SK-N-SH (cell line): ENCODE results near the gene CYP26B1. TPM values are rescaled to one million over a fixed set of nuclear protein-coding genes. Genes with fewer than 3 reads are reported as not detected.

Source experiments
- CTCF ChIA-PET: fragments of 300-600, 350-600 bp; formaldehyde crosslinking; extraction: SDS; loops from one replicate; lab custom pipeline; 2021; lab: Yijun Ruan, JAX
- POLR2A ChIA-PET: fragments of 350-600 bp; sonication (Branson Sonifier 250); formaldehyde crosslinking; extraction: SDS; loops from one replicate; lab custom pipeline; 2020; ENCODE audit warnings: antibody characterized with exemption, inconsistent platforms; lab: Yijun Ruan, JAX
- DNase-seq: peaks from one replicate; pipeline ENCODE4 v3.0.0; 2012
- H2AFZ ChIP-seq: fragments of 200-600 bp; sonication (generic); 2 replicates; pipeline ENCODE4 v1.8.1; 2016; ENCODE audit warnings: antibody characterized with exemption, mild to moderate bottlenecking, low read depth
- H3F3A ChIP-seq: fragments of 200-600 bp; sonication (generic); replicated peaks from 2 replicates; pipeline ENCODE3; 2016; ENCODE audit warnings: antibody characterized with exemption, mild to moderate bottlenecking; ENCODE audit not compliant: insufficient read depth
- H3K27ac ChIP-seq, 2 experiments: fragments of 200-500 bp in 1 of 2; fragments of 200-600 bp in 1 of 2; sonication (Bioruptor generic) in 1 of 2; sonication (generic), shearing (Covaris generic) in 1 of 2; 2 replicates each; pipeline versions ENCODE4 v1.5.1 to v1.6.1; 2014 to 2016; ENCODE audit warnings: low read depth in 2 of 2, inconsistent platforms in 1 of 2, low read length in 1 of 2, mild to moderate bottlenecking in 1 of 2, mixed read lengths in 1 of 2
- H3K27me3 ChIP-seq: fragments of 200-600 bp; sonication (generic), shearing (Covaris generic); 2 replicates; pipeline ENCODE4 v1.6.1; 2016; ENCODE audit warnings: mixed run types; ENCODE audit not compliant: insufficient read depth
- H3K36me3 ChIP-seq, 2 experiments: fragments of 200-500 bp in 1 of 2; fragments of 200-600 bp in 1 of 2; sonication (Bioruptor generic) in 1 of 2; sonication (generic) in 1 of 2; replicated peaks in 1 of 2; 2 replicates each; pipeline versions ENCODE3 to v1.5.1; 2014 to 2016; ENCODE audit warnings: low read length in 1 of 2, mild to moderate bottlenecking in 1 of 2; ENCODE audit not compliant: insufficient read depth in 2 of 2, control insufficient read depth in 1 of 2
- H3K4me1 ChIP-seq, 2 experiments: fragments of 200-500 bp in 1 of 2; fragments of 200-600 bp in 1 of 2; sonication (Bioruptor generic) in 1 of 2; sonication (generic), shearing (Covaris generic) in 1 of 2; 2 replicates each; pipeline versions ENCODE4 v1.5.1 to v1.6.1; 2014 to 2016; ENCODE audit warnings: low read depth in 1 of 2, low read length in 1 of 2, mixed run types in 1 of 2; ENCODE audit not compliant: insufficient read depth in 2 of 2, control insufficient read depth in 1 of 2
- H3K4me2 ChIP-seq: fragments of 200-600 bp; sonication (generic), shearing (Covaris generic); 2 replicates; pipeline ENCODE4 v1.6.1; 2017; ENCODE audit warnings: mixed run types
- H3K4me3 ChIP-seq, 2 experiments: fragments of 200-500 bp in 1 of 2; fragments of 200-600 bp in 1 of 2; sonication (Bioruptor generic) in 1 of 2; sonication (generic), shearing (Covaris generic) in 1 of 2; 2 replicates each; pipeline versions ENCODE4 v1.5.1 to v1.8.1; 2014 to 2016; ENCODE audit warnings: low read depth in 2 of 2, inconsistent platforms in 1 of 2, low read length in 1 of 2, mild to moderate bottlenecking in 1 of 2, mixed read lengths in 1 of 2, moderate library complexity in 1 of 2
- H3K79me2 ChIP-seq: fragments of 200-600 bp; sonication (generic); 2 replicates; pipeline ENCODE4 v1.8.1; 2017; ENCODE audit warnings: mild to moderate bottlenecking; ENCODE audit not compliant: insufficient read depth
- H3K9ac ChIP-seq: fragments of 200-600 bp; sonication (generic); 2 replicates; pipeline ENCODE4 v1.6.1; 2017; ENCODE audit warnings: mixed run types
- H3K9me2 ChIP-seq: fragments of 200-600 bp; sonication (generic); 2 replicates; pipeline ENCODE4 v1.6.1; 2017; ENCODE audit warnings: mixed run types
- H3K9me3 ChIP-seq: fragments of 200-600 bp; sonication (generic); 2 replicates; pipeline ENCODE4 v1.6.1; 2017; ENCODE audit warnings: mixed run types, mild to moderate bottlenecking, moderate library complexity
- H4K20me1 ChIP-seq: fragments of 200-600 bp; sonication (generic); 2 replicates; pipeline ENCODE4 v1.6.1; 2017; ENCODE audit warnings: mild to moderate bottlenecking, mixed run types; ENCODE audit not compliant: insufficient read depth
- CHD2 ChIP-seq: fragments of 150-350 bp; IDR thresholded peaks from 2 replicates; pipeline ENCODE4 v1.6.1; 2018; ENCODE audit warnings: low read length; ENCODE audit not compliant: partially characterized antibody
- FOSL2 ChIP-seq: IDR thresholded peaks from 2 replicates; pipeline ENCODE4 v1.4.0; 2012; ENCODE audit warnings: low read depth, mild to moderate bottlenecking, moderate library complexity, borderline replicate concordance
- FOXM1 ChIP-seq: IDR thresholded peaks from 2 replicates; pipeline ENCODE4 v1.4.0; 2012; ENCODE audit warnings: low read depth, mild to moderate bottlenecking
- GABPA ChIP-seq: IDR thresholded peaks from 2 replicates; pipeline ENCODE4 v1.4.0; 2012; ENCODE audit warnings: low read depth, mild to moderate bottlenecking
- IRF3 ChIP-seq: fragments of 150-350 bp; IDR thresholded peaks from 2 replicates; pipeline ENCODE4 v1.6.1; 2016; ENCODE audit warnings: mild to moderate bottlenecking, low read depth, low read length
- MXI1 ChIP-seq: IDR thresholded peaks from 2 replicates; pipeline ENCODE4 v1.6.1; 2012; ENCODE audit warnings: mild to moderate bottlenecking, low read depth, low read length, improper control_type of control experiment
- NFIC ChIP-seq: IDR thresholded peaks from 2 replicates; pipeline ENCODE4 v1.4.0; 2012; ENCODE audit warnings: borderline replicate concordance
- REST ChIP-seq: IDR thresholded peaks from 2 replicates; pipeline ENCODE4 v1.6.1; 2012; ENCODE audit warnings: mild to moderate bottlenecking, low read depth, low read length, moderate library complexity
- RFX5 ChIP-seq: IDR thresholded peaks from 2 replicates; pipeline ENCODE4 v1.6.1; 2012; ENCODE audit warnings: mild to moderate bottlenecking, improper control_type of control experiment, low read length
- RXRA ChIP-seq: IDR thresholded peaks from 2 replicates; pipeline ENCODE4 v1.4.0; 2012; ENCODE audit warnings: low read depth, mild to moderate bottlenecking, borderline replicate concordance
- TAF1 ChIP-seq: IDR thresholded peaks from 2 replicates; pipeline ENCODE4 v1.6.1; 2012; ENCODE audit warnings: low read depth, mild to moderate bottlenecking, low read length, moderate library complexity, borderline replicate concordance
- TEAD4 ChIP-seq: IDR thresholded peaks from 2 replicates; pipeline ENCODE4 v1.4.0; 2012; ENCODE audit warnings: mild to moderate bottlenecking, borderline replicate concordance; ENCODE audit not compliant: insufficient read depth
- USF1 ChIP-seq: IDR thresholded peaks from 2 replicates; pipeline ENCODE4 v1.4.0; 2012; ENCODE audit warnings: low read depth, borderline replicate concordance
- USF2 ChIP-seq: fragments of 150-350 bp; IDR thresholded peaks from 2 replicates; pipeline ENCODE4 v1.6.1; 2017; ENCODE audit warnings: antibody characterized with exemption, low read length, low read depth, borderline replicate concordance
- YY1 ChIP-seq: IDR thresholded peaks from 2 replicates; pipeline ENCODE4 v1.4.0; 2012; ENCODE audit warnings: low read depth, mild to moderate bottlenecking
- WGBS: methylation state at CpG from one replicate; pipeline ENCODE4 v1.1.6; 2017; ENCODE audit warnings: low lambda C conversion rate; 5-methylcytosine and 5-hydroxymethylcytosine counted together
- polyA plus RNA-seq, 3 experiments: library from polyadenylated mRNA; depleted of rRNA; stranded (reverse); fragments of >200 nt; gene quantifications; 2 replicates each; pipeline ENCODE4 v1.2.3, GENCODE V29; 2012

The CYP26B1 gene
- polyA plus RNA-seq, 1 of the 3 experiments (the other 2 are of a cell fraction) = 0.33 TPM

- Histone ChIP-seq H2AFZ (no peak overlapping the region), H3K36me3 (no peaks in the 10 kb centered on the region), H3K79me2 (no peaks in the 10 kb centered on the region), H3K4me1 (no peaks in the 10 kb centered on the region), H3K27me3 (no peaks in the 10 kb centered on the region; the same call in 1 of the 2 replicates), H4K20me1 (no peaks in the 10 kb centered on the region), H3K27ac (no peak overlapping the region), H3K4me3 (no peak overlapping the region), H3K4me2 (no peak overlapping the region), H3F3A (no peaks in the 10 kb centered on the region), H3K9me2 (no peaks in the 10 kb centered on the region), H3K9ac (no peak overlapping the region), H3K9me3 (no peaks in the 10 kb centered on the region)
- no peak for DNase-seq
- TF ChIP-seq NFIC (no peak), FOSL2 (no peak)
- ChIA-PET POLR2A (no interaction called here), CTCF (interaction anchor here (1.3 to 5.8 kb wide), 3 partner anchors 10 to 610 kb away, joined by 3 to 41 read pairs (median 3); partner anchors contain the start of gene CYP26B1)
- 64% methylated on average over 12 of the region's 12 CpGs for WGBS
Observed at GRCh38 chr2:72159211-72159993, 11.7 kb upstream of the CYP26B1 start.

- Histone ChIP-seq H3K9me2 (no peaks in the 10 kb centered on the region), H3K79me2 (no peaks in the 10 kb centered on the region), H3K4me2 (no peak overlapping the region), H3K27ac (no peak overlapping the region), H3K27me3 (no peaks in the 10 kb centered on the region; the same call in 1 of the 2 replicates), H3F3A (no peaks in the 10 kb centered on the region), H3K9ac (no peak overlapping the region), H4K20me1 (no peaks in the 10 kb centered on the region), H3K9me3 (no peaks in the 10 kb centered on the region), H3K4me3 (no peak overlapping the region), H3K4me1 (no peaks in the 10 kb centered on the region), H3K36me3 (no peaks in the 10 kb centered on the region), H2AFZ (no peak overlapping the region)
- DNase-seq = no peak
- ChIA-PET CTCF (interaction anchor here (0.9 to 9.0 kb wide), 4 partner anchors 9 to 648 kb away, joined by 3 to 87 read pairs (median 22); partner anchors contain the start of gene CYP26B1), POLR2A (no interaction called here)
- no peak for TF ChIP-seq CHD2
- no peak for TF ChIP-seq NFIC
- no peak for TF ChIP-seq MXI1
- TF ChIP-seq RXRA = no peak
- no peak for TF ChIP-seq USF2
- TF ChIP-seq REST = no peak
- no peak for TF ChIP-seq RFX5
- no peak for TF ChIP-seq YY1
- TF ChIP-seq TEAD4 = no peak
- TF ChIP-seq TAF1 = no peak
- no peak for TF ChIP-seq IRF3
- no peak for TF ChIP-seq FOXM1
- no peak for TF ChIP-seq GABPA
- TF ChIP-seq USF1 = no peak
- 91% methylated on average over 5 of the region's 8 CpGs for WGBS
Observed at GRCh38 chr2:72157871-72158771, 10.5 kb upstream of the CYP26B1 start.
